GM12875 (cell line): ENCODE measurements around the gene LY9.

Experiments used
- H3K4me3 ChIP-seq: one replicate; pipeline ENCODE4 v1.5.1; 2011; ENCODE audit warnings: low read depth, low read length, control low read depth
- CTCF ChIP-seq: IDR thresholded peaks from 2 replicates; pipeline ENCODE4 v1.5.1; 2011; ENCODE audit warnings: low read depth, mild to moderate bottlenecking, control low read depth, inconsistent platforms, low read length, moderate library complexity, borderline replicate concordance; ENCODE audit not compliant: insufficient read depth

Gene LY9

GRCh38 chr1:160841079-160841478, 45.1 kb downstream of the LY9 start:
- H3K4me3 ChIP-seq, result no peak overlapping the region
- no peak for TF ChIP-seq CTCF

GRCh38 chr1:160844447-160845232, 48.7 kb downstream of the LY9 start:
- H3K4me3 ChIP-seq, result no peak overlapping the region
- TF ChIP-seq CTCF, result no peak

GRCh38 chr1:160846281-160846680, 50.3 kb downstream of the LY9 start:
- TF ChIP-seq CTCF, result no peak
- no peak overlapping the region for H3K4me3 ChIP-seq

DNA sequence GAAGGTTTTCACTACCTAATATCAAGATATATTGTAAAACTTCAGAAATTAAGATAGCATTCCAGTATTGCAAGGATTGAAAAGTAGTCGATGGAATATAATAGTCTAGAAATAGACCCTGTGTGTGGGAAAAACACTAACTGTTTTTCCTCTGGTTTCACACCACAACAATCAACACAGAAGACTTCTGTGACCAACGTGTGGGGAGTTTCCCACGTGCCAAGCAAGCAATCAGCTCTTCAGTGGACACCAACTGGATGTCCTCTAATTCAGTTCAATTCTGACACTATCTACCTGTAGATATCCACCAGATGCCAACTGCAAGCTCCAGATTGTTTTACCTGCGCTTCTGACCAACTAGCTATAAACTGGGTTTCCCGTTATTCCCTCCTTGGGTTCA, 54.6 kb downstream of the LY9 start:
- no peak for TF ChIP-seq CTCF

GRCh38 chr1:160850993-160851392, 55.0 kb downstream of the LY9 start:
- H3K4me3 ChIP-seq, result no peak overlapping the region
- TF ChIP-seq CTCF, result no peak

More for the DNA sequence above, 54.6 kb downstream of the LY9 start:
- H3K4me3 ChIP-seq, result no peak overlapping the region

DNA sequence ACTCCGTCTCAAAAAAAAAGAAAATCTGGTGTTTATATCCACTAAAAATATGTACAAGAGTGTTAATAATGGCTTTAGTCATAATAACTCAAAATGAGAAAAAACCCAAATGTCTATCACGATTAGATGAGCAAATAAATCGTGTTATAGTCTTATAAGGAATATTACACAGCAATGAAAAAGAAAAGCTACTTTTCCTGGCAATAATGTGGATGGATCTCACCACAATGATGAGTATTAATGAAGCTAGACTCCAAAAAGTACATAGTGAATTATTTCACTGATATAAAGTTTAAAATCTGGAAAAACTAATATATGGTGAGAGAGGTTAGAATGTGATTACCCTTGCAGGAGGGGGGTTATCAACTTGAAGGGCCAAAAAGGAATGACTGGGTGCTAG, 57.0 kb downstream of the LY9 start:
- no peak overlapping the region for H3K4me3 ChIP-seq
- TF ChIP-seq CTCF, result no peak

- no peak for TF ChIP-seq CTCF
- H3K4me3 ChIP-seq, result no peak overlapping the region
Observed at GRCh38 chr1:160853754-160854153, 57.8 kb downstream of the LY9 start.
